K562 (cell line): ENCODE results near the gene PGPEP1. TPM values are rescaled to one million over a fixed set of nuclear protein-coding genes. Genes with fewer than 3 reads are reported as not detected.

Experiments
- ARID2 ChIP-seq: fragments of 450-650 bp; IDR thresholded peaks from 2 replicates; pipeline ENCODE4 v1.6.1; 2017; ENCODE audit warnings: antibody characterized with exemption, mild to moderate bottlenecking
- EZH2 ChIP-seq: IDR thresholded peaks from 2 replicates; pipeline ENCODE4 v1.6.1; 2012; ENCODE audit warnings: low read depth, mild to moderate bottlenecking, inconsistent platforms, low read length, borderline replicate concordance
- HDAC2 ChIP-seq: fragments of 450-650 bp; IDR thresholded peaks from 2 replicates; pipeline ENCODE4 v1.6.1; 2016; ENCODE audit warnings: mild to moderate bottlenecking
- LCOR ChIP-seq: sonication (generic); formaldehyde crosslinking; IDR thresholded peaks from 2 replicates; pipeline ENCODE4 v1.8.0; 2022; ENCODE audit warnings: mild to moderate bottlenecking, missing genetic modification reagents
- MEF2A ChIP-seq: IDR thresholded peaks from 2 replicates; pipeline ENCODE4 v1.6.1; 2011; ENCODE audit warnings: low read depth, mild to moderate bottlenecking, low read length, moderate library complexity; ENCODE audit not compliant: control insufficient read depth
- NFRKB ChIP-seq: fragments of 450-650 bp; IDR thresholded peaks from 2 replicates; pipeline ENCODE4 v1.6.1; 2016; ENCODE audit warnings: low read depth
- PHF21A ChIP-seq: fragments of 450-650 bp; IDR thresholded peaks from 2 replicates; pipeline ENCODE4 v1.6.1; 2017; ENCODE audit warnings: low read depth, borderline replicate concordance
- polyA plus RNA-seq, 8 experiments: library from polyadenylated mRNA; depleted of rRNA in 4 of 8; stranded (reverse) in 5 of 8; unstranded in 3 of 8; fragments of >200 nt; fragmentation: Nextera tagmentation in 2 of 8; fragmentation: Illumina TruSeq in 1 of 8; extraction: Ambion mirVana in 2 of 8; extraction: Trizol in 1 of 8; gene quantifications; 2 replicates each; pipeline versions ENCODE4 v1.2.1 to v1.2.3, GENCODE V29; 2011 to 2014; ENCODE audit warnings: inconsistent platforms in 1 of 8, missing spikeins in 1 of 8
- total RNA-seq, 7 experiments: library from RNA; depleted of rRNA in 6 of 7; stranded (reverse); fragments of >200 nt in 6 of 7; fragmentation: Illumina TruSeq in 2 of 7; extraction: Trizol in 2 of 7; gene quantifications; 2 replicates each; pipeline versions ENCODE4 v1.2.1 to v1.2.3, GENCODE V29; 2011 to 2021; ENCODE audit warnings: low replicate concordance in 1 of 7
- TF ChIP-seq, protein P1 (sequence below): fragments of 450-650 bp; IDR thresholded peaks from 2 replicates; pipeline ENCODE4 v1.7.1; 2018; ENCODE audit warnings: mild to moderate bottlenecking, low read depth; ENCODE audit not compliant: partially characterized antibody
- TF ChIP-seq, protein P2 (sequence below): sonication (generic); formaldehyde crosslinking; IDR thresholded peaks from 2 replicates; pipeline ENCODE4 v1.8.1; 2022; ENCODE audit warnings: missing genetic modification reagents
- TF ChIP-seq, protein P3 (sequence below): sonication (generic); IDR thresholded peaks from 2 replicates; pipeline ENCODE4 v1.6.1; 2016
- TF ChIP-seq, protein P4 (sequence below): fragments of 450-650 bp; IDR thresholded peaks from 2 replicates; pipeline ENCODE4 v1.6.1; 2017; ENCODE audit warnings: antibody characterized with exemption, mild to moderate bottlenecking
- TF ChIP-seq, protein P5 (sequence below): fragments of 200-400 bp; formaldehyde crosslinking; IDR thresholded peaks from 2 replicates; pipeline ENCODE4 v1.6.1; 2017; ENCODE audit warnings: mild to moderate bottlenecking, low read depth, low read length, moderate library complexity
- TF ChIP-seq, protein P6 (sequence below), 2 experiments: fragments of 200-800 bp in 1 of 2; sonication (Bioruptor generic) in 1 of 2; sonication (generic) in 1 of 2; formaldehyde crosslinking in 1 of 2; IDR thresholded peaks in 1 of 2; conservative IDR thresholded peaks in 1 of 2; 2 replicates each; pipeline versions ENCODE4 v1.5.0 to v1.6.1; 2016 to 2020; ENCODE audit warnings: missing compliant biosample characterization in 1 of 2, missing genetic modification characterization in 1 of 2, missing genetic modification reagents in 1 of 2

PGPEP1 gene
- total and polyA plus RNA-seq, 9 of the 15 experiments (the other 6 are each of a cell fraction or from before 2014, with no cell fraction given): 10.0 to 69.6 (median 33.5) TPM

DNA sequence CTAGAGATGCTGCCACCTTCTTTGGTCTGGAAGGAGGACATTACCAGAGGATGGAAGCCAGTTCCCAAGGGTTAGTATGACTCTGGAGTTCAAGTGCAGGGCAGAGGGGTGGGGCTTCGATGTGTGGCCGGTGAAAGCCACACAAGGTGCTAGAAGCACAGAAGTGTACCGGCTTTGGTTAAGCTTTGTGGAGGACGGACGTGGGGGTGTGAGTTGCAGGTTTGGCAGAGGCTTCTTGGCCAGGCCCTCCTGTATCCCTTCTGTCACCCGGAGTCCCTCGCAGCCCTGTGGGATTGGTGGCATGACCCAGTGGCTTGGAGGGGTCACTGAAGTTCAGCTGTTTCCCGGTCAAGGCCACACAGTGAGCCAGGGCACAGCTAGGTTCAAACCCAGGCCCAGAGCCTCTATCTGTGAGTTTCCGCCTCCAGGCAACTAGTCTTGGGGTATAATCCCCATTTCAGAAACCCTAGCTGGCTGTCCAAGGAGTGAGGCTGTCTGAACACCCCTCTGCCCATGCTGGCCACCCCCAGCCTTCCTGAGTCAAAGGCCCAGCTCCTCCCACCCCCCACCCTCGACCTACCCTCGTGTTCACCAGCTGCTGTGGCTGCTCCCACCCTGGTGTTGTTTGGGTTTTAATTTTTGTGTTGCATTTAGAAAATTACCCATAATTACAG, 74.2 kb downstream of the PGPEP1 start (continued):
- TF ChIP-seq, protein P1, sequence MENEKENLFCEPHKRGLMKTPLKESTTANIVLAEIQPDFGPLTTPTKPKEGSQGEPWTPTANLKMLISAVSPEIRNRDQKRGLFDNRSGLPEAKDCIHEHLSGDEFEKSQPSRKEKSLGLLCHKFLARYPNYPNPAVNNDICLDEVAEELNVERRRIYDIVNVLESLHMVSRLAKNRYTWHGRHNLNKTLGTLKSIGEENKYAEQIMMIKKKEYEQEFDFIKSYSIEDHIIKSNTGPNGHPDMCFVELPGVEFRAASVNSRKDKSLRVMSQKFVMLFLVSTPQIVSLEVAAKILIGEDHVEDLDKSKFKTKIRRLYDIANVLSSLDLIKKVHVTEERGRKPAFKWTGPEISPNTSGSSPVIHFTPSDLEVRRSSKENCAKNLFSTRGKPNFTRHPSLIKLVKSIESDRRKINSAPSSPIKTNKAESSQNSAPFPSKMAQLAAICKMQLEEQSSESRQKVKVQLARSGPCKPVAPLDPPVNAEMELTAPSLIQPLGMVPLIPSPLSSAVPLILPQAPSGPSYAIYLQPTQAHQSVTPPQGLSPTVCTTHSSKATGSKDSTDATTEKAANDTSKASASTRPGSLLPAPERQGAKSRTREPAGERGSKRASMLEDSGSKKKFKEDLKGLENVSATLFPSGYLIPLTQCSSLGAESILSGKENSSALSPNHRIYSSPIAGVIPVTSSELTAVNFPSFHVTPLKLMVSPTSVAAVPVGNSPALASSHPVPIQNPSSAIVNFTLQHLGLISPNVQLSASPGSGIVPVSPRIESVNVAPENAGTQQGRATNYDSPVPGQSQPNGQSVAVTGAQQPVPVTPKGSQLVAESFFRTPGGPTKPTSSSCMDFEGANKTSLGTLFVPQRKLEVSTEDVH: no peak
- TF ChIP-seq, protein P2, sequence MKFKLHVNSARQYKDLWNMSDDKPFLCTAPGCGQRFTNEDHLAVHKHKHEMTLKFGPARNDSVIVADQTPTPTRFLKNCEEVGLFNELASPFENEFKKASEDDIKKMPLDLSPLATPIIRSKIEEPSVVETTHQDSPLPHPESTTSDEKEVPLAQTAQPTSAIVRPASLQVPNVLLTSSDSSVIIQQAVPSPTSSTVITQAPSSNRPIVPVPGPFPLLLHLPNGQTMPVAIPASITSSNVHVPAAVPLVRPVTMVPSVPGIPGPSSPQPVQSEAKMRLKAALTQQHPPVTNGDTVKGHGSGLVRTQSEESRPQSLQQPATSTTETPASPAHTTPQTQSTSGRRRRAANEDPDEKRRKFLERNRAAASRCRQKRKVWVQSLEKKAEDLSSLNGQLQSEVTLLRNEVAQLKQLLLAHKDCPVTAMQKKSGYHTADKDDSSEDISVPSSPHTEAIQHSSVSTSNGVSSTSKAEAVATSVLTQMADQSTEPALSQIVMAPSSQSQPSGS (CRISPR knock-in tag): no peak
- TF ChIP-seq, protein P3, sequence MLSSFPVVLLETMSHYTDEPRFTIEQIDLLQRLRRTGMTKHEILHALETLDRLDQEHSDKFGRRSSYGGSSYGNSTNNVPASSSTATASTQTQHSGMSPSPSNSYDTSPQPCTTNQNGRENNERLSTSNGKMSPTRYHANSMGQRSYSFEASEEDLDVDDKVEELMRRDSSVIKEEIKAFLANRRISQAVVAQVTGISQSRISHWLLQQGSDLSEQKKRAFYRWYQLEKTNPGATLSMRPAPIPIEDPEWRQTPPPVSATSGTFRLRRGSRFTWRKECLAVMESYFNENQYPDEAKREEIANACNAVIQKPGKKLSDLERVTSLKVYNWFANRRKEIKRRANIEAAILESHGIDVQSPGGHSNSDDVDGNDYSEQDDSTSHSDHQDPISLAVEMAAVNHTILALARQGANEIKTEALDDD: peak; percentile 73
- no peak for TF ChIP-seq HDAC2
- TF ChIP-seq NFRKB: peak; percentile 40
- TF ChIP-seq PHF21A: 0 out of 2 replicates have a peak, but pooled peaks have one; percentile 25
- TF ChIP-seq, protein P4, sequence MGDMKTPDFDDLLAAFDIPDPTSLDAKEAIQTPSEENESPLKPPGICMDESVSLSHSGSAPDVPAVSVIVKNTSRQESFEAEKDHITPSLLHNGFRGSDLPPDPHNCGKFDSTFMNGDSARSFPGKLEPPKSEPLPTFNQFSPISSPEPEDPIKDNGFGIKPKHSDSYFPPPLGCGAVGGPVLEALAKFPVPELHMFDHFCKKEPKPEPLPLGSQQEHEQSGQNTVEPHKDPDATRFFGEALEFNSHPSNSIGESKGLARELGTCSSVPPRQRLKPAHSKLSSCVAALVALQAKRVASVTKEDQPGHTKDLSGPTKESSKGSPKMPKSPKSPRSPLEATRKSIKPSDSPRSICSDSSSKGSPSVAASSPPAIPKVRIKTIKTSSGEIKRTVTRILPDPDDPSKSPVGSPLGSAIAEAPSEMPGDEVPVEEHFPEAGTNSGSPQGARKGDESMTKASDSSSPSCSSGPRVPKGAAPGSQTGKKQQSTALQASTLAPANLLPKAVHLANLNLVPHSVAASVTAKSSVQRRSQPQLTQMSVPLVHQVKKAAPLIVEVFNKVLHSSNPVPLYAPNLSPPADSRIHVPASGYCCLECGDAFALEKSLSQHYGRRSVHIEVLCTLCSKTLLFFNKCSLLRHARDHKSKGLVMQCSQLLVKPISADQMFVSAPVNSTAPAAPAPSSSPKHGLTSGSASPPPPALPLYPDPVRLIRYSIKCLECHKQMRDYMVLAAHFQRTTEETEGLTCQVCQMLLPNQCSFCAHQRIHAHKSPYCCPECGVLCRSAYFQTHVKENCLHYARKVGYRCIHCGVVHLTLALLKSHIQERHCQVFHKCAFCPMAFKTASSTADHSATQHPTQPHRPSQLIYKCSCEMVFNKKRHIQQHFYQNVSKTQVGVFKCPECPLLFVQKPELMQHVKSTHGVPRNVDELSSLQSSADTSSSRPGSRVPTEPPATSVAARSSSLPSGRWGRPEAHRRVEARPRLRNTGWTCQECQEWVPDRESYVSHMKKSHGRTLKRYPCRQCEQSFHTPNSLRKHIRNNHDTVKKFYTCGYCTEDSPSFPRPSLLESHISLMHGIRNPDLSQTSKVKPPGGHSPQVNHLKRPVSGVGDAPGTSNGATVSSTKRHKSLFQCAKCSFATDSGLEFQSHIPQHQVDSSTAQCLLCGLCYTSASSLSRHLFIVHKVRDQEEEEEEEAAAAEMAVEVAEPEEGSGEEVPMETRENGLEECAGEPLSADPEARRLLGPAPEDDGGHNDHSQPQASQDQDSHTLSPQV: peak; percentile 34
- TF ChIP-seq, protein P5, sequence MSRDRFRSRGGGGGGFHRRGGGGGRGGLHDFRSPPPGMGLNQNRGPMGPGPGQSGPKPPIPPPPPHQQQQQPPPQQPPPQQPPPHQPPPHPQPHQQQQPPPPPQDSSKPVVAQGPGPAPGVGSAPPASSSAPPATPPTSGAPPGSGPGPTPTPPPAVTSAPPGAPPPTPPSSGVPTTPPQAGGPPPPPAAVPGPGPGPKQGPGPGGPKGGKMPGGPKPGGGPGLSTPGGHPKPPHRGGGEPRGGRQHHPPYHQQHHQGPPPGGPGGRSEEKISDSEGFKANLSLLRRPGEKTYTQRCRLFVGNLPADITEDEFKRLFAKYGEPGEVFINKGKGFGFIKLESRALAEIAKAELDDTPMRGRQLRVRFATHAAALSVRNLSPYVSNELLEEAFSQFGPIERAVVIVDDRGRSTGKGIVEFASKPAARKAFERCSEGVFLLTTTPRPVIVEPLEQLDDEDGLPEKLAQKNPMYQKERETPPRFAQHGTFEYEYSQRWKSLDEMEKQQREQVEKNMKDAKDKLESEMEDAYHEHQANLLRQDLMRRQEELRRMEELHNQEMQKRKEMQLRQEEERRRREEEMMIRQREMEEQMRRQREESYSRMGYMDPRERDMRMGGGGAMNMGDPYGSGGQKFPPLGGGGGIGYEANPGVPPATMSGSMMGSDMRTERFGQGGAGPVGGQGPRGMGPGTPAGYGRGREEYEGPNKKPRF: no peak
- TF ChIP-seq EZH2: no peak
- TF ChIP-seq LCOR: 0 out of 2 replicates have a peak, but pooled peaks have one; percentile 8
- TF ChIP-seq MEF2A: no peak
- no peak for TF ChIP-seq ARID2
- TF ChIP-seq, protein P6, sequence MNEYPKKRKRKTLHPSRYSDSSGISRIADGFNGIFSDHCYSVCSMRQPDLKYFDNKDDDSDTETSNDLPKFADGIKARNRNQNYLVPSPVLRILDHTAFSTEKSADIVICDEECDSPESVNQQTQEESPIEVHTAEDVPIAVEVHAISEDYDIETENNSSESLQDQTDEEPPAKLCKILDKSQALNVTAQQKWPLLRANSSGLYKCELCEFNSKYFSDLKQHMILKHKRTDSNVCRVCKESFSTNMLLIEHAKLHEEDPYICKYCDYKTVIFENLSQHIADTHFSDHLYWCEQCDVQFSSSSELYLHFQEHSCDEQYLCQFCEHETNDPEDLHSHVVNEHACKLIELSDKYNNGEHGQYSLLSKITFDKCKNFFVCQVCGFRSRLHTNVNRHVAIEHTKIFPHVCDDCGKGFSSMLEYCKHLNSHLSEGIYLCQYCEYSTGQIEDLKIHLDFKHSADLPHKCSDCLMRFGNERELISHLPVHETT (CRISPR knock-in tag; conservative IDR thresholded peaks at IDR 0.05 in 1 of 2, IDR thresholded peaks at IDR 0.05 in 1 of 2): no peak
